ENCODE results near the gene HINFP. TPM values are rescaled to one million over a fixed set of nuclear protein-coding genes. Genes with fewer than 3 reads are reported as not detected.

The HINFP gene
- total and polyA plus RNA-seq, 9 of the 15 experiments (the other 6 are each of a cell fraction or from before 2014, with no cell fraction given), result 13.8 to 34.1 (median 22.5) TPM

DNA sequence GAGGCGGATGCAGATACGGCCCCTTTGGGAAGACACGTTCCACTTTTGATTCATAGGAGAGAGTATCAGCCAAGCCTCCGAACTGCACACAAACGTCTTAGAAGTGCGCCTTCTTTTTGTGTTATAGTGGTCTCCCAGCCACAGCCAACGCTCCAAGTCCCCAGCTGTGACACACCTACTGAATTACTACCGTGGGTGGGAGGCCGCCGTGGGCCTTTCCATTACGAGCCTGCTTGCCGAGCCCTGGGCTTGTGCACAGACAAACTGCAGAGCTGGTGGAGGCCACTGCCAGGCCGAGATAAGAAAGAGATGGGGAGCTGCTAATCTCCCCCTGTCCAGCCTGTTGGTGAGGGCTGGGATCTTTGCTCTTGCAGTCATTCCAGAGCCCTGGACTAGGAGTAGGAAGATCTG lies 35.9 kb upstream of the HINFP start (continued):
- TF ChIP-seq UBTF (IDR thresholded peaks at IDR 0.05; ENCODE audit: borderline replicate concordance in 1 of 2, low read depth in 2 of 2, low read length in 2 of 2) (peak in 1 of 2 experiments; percentile 71; a peak in 1 of 4 replicates), STAT5A (IDR thresholded peaks at IDR 0.05; ENCODE audit: borderline replicate concordance, low read length) (peak; percentile 88), ZNF165 (CRISPR knock-in tag; IDR thresholded peaks at IDR 0.05; ENCODE audit: borderline replicate concordance) (no peak), KDM4B (IDR thresholded peaks at IDR 0.05; ENCODE audit: borderline replicate concordance in 2 of 2, low read depth in 1 of 2) (no peak), KDM1A (IDR thresholded peaks at IDR 0.05) (peak; percentile 38 to 52; a peak in 2 of 4 replicates), TEAD4 (IDR thresholded peaks at IDR 0.05; ENCODE audit: low read length) (peak; percentile 96), TEAD4 (CRISPR knock-in tag; IDR thresholded peaks at IDR 0.05; ENCODE audit: borderline replicate concordance) (no peak), HSF4 (CRISPR knock-in tag; IDR thresholded peaks at IDR 0.05; ENCODE audit: borderline replicate concordance) (no peak), PHTF2 (CRISPR knock-in tag; IDR thresholded peaks at IDR 0.05) (no peak), HNRNPUL1 (IDR thresholded peaks at IDR 0.05; ENCODE audit: low read length) (no peak), ZNF512 (tag; IDR thresholded peaks at IDR 0.05) (no peak), SRSF7 (optimal IDR thresholded peaks at IDR 0.05; ENCODE audit: low read depth, low read length) (no peak), RAD21 (CRISPR knock-in tag; conservative IDR thresholded peaks at IDR 0.05 in 1 of 2, IDR thresholded peaks at IDR 0.05 in 1 of 2) (no peak; a peak in 1 of 4 replicates), GATA2 (CRISPR knock-in tag; IDR thresholded peaks at IDR 0.05) (peak; percentile 94), TCF3 (CRISPR knock-in tag; IDR thresholded peaks at IDR 0.05) (peak; percentile 97), E2F6 (IDR thresholded peaks at IDR 0.05; ENCODE audit: borderline replicate concordance in 1 of 2, extremely low read depth in 1 of 2, insufficient read depth in 1 of 2, insufficient read length in 1 of 2, low read depth in 1 of 2, low read length in 1 of 2, poor library complexity in 1 of 2, severe bottlenecking in 1 of 2) (no peak)
- TF ChIP-seq, protein P1, sequence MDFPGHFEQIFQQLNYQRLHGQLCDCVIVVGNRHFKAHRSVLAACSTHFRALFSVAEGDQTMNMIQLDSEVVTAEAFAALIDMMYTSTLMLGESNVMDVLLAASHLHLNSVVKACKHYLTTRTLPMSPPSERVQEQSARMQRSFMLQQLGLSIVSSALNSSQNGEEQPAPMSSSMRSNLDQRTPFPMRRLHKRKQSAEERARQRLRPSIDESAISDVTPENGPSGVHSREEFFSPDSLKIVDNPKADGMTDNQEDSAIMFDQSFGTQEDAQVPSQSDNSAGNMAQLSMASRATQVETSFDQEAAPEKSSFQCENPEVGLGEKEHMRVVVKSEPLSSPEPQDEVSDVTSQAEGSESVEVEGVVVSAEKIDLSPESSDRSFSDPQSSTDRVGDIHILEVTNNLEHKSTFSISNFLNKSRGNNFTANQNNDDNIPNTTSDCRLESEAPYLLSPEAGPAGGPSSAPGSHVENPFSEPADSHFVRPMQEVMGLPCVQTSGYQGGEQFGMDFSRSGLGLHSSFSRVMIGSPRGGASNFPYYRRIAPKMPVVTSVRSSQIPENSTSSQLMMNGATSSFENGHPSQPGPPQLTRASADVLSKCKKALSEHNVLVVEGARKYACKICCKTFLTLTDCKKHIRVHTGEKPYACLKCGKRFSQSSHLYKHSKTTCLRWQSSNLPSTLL (IDR thresholded peaks at IDR 0.05), result no peak
- TF ChIP-seq, protein P2, sequence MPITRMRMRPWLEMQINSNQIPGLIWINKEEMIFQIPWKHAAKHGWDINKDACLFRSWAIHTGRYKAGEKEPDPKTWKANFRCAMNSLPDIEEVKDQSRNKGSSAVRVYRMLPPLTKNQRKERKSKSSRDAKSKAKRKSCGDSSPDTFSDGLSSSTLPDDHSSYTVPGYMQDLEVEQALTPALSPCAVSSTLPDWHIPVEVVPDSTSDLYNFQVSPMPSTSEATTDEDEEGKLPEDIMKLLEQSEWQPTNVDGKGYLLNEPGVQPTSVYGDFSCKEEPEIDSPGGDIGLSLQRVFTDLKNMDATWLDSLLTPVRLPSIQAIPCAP (CRISPR knock-in tag; IDR thresholded peaks at IDR 0.05; ENCODE audit: borderline replicate concordance), result no peak
- TF ChIP-seq, protein P3, sequence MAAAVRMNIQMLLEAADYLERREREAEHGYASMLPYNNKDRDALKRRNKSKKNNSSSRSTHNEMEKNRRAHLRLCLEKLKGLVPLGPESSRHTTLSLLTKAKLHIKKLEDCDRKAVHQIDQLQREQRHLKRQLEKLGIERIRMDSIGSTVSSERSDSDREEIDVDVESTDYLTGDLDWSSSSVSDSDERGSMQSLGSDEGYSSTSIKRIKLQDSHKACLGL (CRISPR knock-in tag; IDR thresholded peaks at IDR 0.05; ENCODE audit: borderline replicate concordance, poor library complexity, severe bottlenecking), result no peak
